Activated naive CD4-positive, alpha-beta T cell treated with Interleukin-2 at 50 U/mL for 16 hours (primary cell): Measurements from ENCODE around the gene SCAMP1.
"Not testable (repeated sequence)": the region's sequence is repeated elsewhere in the genome, so short reads cannot be mapped to it uniquely, and the experiment has no call there.

Source experiments
- DNase-seq: peaks from one replicate; pipeline ENCODE4 v3.0.0-alpha.2; 2020

SCAMP1 gene

DNA sequence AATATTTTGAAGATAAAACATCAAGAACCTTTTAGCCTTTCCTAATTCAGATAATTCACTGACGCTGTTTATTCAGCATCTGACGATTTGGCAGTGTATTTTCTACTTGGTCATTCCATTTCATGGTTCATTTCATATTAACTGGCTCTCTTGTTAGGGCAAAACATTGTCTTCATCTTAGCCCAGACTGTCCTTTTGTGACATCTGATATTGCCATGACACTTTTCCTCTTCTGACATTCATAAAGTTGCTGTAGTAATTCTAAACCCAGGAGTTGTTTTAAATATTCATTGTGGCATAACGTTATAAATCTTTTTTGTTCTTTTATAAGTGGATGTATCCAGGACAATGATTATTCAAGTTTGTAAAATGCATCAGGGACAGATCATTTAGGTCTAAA is 1.8 kb downstream of the SCAMP1 start:
- DNase-seq = no peak

- DNase-seq = no peak
Observed at GRCh38 chr5:78364005-78364404, 3.6 kb downstream of the SCAMP1 start.

GRCh38 chr5:78367318-78367991 is 7.0 kb downstream of the SCAMP1 start:
- DNase-seq = no peak

GRCh38 chr5:78369680-78370079 is 9.3 kb downstream of the SCAMP1 start:
- no peak for DNase-seq

- no peak for DNase-seq
Observed at GRCh38 chr5:78373231-78373630, 12.8 kb downstream of the SCAMP1 start.

GRCh38 chr5:78376315-78376714 is 15.9 kb downstream of the SCAMP1 start:
- DNase-seq = no peak

DNA sequence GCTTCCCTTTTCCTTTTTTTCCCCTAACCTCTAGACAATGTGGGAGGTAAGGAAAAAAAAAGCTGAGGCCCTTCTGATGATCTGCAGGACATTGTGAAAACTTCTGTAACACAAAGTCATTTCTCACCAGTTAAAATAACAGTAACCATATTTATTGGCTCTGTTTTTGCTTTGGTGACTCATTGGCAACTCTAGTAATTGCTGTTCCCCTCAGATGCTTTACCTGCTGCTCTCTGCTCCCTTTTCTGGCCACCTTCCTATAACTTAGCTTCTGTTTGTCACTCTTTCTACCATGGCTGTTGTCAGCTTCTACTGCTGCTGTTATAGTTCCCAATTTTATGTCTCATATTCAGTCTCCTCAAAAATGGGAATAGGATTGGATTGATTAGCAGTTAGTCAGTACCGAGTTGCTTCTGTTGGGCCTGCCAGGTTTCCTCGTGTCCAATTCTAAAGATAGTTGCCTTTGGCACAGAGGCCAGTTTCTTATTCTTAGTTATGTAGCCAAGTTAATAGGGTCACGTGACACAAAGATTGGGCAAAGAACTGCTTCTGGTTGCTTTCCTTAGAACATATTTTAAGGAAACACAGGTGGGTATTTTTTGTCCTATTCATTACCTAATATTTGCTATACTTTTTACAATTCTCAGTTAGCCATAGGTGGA is 16.8 kb downstream of the SCAMP1 start:
- no peak for DNase-seq

GRCh38 chr5:78377718-78378105 is 17.3 kb downstream of the SCAMP1 start:
- DNase-seq = no peak

GRCh38 chr5:78387468-78388153 is 27.2 kb downstream of the SCAMP1 start:
- no peak for DNase-seq

- not testable (repeated sequence) for DNase-seq
Observed at GRCh38 chr5:78391357-78391756, 30.9 kb downstream of the SCAMP1 start.

DNA sequence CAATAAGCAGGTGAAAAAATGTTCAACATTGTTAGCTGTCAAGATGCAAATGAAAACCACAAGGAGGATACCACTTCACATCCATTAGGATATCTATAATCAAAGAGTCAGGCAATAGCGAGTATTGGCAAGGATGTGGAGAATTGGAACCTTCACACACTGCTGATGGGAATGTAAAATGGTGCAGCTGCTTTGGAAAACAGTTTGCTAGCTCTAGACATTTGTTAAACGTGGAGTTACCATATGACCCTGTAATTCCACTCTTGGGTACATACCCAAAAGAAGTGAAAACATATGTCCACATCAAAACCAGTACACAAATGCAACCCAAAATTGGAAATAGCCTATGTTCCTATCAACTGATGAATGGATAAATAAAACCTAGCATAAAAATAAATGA is 37.4 kb downstream of the SCAMP1 start:
- DNase-seq = no peak

DNA sequence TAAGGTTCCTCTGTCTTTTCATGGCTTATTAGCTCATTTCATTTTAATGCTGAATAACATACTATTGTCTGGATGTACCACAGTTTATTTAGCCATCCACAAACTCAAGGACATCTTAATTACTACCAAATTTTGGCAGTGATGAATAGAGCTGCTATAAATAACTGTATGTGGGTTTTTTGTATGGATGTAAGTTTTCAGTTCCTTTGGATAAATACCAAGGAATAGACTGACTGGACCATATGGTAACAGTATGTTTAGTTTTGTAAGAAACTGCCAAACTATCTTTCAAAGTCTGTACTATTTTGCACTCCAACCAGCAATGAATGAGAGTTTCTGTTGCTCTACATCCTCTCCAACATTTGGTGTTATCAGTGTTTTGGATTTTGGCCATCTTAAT is 38.7 kb downstream of the SCAMP1 start:
- no peak for DNase-seq

- DNase-seq = no peak
Observed at GRCh38 chr5:78404682-78405293, 44.4 kb downstream of the SCAMP1 start.

GRCh38 chr5:78405829-78406750 is 45.7 kb downstream of the SCAMP1 start:
- DNase-seq = no peak

- no peak for DNase-seq
Observed at GRCh38 chr5:78407458-78407857, 47.0 kb downstream of the SCAMP1 start.

DNA sequence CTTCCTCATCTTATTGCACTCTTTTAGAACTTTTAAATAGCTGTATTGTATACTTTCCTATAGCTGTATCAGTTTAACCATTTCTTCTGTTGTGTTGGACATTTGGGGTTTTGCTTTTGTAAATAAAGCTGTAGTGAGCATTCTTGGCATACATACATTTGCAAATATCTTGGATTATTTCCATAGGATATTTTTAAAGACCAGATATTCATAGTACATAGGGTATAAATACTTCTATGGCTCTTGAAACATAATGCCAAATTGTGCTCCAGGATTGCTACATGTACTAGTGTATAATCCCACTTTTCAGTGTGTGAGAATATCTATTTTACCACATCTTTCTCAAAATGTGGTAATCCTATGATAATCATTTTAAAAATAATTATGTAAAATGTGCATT is 51.2 kb downstream of the SCAMP1 start:
- no peak for DNase-seq

- no peak for DNase-seq
Observed at GRCh38 chr5:78416677-78417425, 56.4 kb downstream of the SCAMP1 start.

DNA sequence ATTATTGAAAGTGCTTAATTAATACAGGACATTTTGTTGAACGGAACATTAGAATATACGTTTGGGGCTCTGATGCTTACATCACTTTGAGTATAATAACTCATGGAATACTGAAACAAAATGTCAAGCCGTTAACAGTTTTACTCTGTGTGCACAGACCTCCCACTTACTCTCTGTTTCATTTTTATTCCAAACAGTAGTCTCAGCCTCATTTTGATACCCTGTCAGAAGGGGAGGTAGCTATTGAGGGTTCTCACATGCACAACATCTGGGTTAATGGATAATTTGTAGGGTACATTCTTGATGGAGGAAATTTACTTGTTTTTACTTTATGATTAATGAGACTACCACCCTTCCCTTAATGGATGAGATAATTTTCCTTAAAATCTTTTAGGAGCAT is 59.0 kb downstream of the SCAMP1 start:
- no peak for DNase-seq

DNA sequence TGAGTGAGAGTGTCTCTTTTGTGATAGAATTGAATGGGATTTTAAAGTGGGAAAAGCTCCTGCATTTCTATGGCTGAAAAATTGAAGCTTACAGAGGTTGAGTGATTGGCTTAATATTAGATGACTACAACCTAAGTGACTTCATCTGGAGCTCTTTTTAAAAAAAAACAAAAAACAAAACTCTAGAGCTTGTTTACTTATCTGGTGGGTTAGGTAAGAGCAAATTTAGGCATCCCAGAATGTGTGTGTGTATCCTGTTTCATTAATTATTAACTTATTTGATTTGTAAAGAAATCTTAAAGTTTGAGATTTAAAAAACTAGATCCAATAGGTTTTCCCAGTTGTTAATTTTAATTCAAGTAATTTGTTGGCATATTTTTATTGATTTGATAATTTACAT is 60.1 kb downstream of the SCAMP1 start:
- DNase-seq = no peak

- no peak for DNase-seq
Observed at GRCh38 chr5:78424665-78425064, 64.2 kb downstream of the SCAMP1 start.

DNA sequence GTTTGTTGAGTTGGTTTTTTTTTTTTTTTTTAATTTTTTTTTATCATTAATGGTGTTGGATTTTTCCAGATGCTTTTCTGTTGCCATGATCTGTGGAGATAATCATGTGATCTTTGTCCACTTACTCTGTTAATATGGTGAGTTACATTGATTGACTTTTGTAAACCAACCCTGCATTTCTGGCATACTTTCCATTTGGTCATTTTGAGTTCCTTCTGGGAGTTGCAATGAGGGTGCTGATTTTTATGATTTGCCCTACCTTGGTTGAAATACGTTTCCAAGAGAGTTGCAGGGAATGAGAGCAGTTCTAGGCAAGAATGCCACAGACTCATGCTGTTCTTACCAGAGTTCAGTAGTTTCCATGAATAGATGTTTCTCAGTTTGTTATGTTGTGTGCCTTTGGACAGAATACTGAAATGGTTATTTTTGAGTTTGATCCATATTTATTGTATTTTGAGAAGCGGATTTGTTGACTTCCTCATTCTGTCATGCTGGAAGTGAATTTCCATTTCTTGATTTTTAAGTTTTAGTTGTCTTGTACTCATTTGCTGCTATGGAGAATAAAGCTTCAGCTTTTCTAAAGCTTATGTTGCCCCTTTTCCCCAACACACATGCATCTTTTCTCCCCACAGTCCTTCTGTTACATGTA is 69.0 kb downstream of the SCAMP1 start:
- no peak for DNase-seq
